GM12865 (cell line): ENCODE data around the gene SLC38A3.
"Not testable (repeated sequence)": the region's sequence is repeated elsewhere in the genome, so short reads cannot be mapped to it uniquely, and the experiment has no call there.

ENCODE experiments used
- DNase-seq: peaks from one replicate; pipeline ENCODE4 v3.0.0; 2010; ENCODE audit warnings: low read depth
- H3K4me3 ChIP-seq: 2 replicates; pipeline ENCODE4 v1.5.1; 2011; ENCODE audit warnings: mild to moderate bottlenecking, low read depth, low read length, control low read depth
- CTCF ChIP-seq: IDR thresholded peaks from 2 replicates; pipeline ENCODE4 v1.5.1; 2011; ENCODE audit warnings: low read length, control low read depth, low read depth, inconsistent platforms; ENCODE audit not compliant: insufficient read depth; ENCODE audit errors: missing control alignments

The SLC38A3 gene

GRCh38 chr3:50242381-50242770 lies 37.3 kb downstream of the SLC38A3 start:
- peak; percentile 51 for DNase-seq

GRCh38 chr3:50242851-50243542 lies 37.9 kb downstream of the SLC38A3 start:
- H3K4me3 ChIP-seq = no peak overlapping the region
- no peak for TF ChIP-seq CTCF
- peak; percentile 58 for DNase-seq

More at GRCh38 chr3:50242381-50242770, 37.3 kb downstream of the SLC38A3 start:
- no peak overlapping the region for H3K4me3 ChIP-seq
- TF ChIP-seq CTCF = no peak

- no peak for DNase-seq
- no peak for TF ChIP-seq CTCF
- no peak overlapping the region for H3K4me3 ChIP-seq
Observed at GRCh38 chr3:50243543-50243895, 38.4 kb downstream of the SLC38A3 start.

- H3K4me3 ChIP-seq, DNase-seq: not testable (repeated sequence)
Observed at GRCh38 chr3:50244813-50245212, 39.7 kb downstream of the SLC38A3 start.

- no peak for DNase-seq
- peak overlapping the region; percentile 55 for H3K4me3 ChIP-seq
- no peak for TF ChIP-seq CTCF
Observed at GRCh38 chr3:50245251-50245745, 40.2 kb downstream of the SLC38A3 start.

- TF ChIP-seq CTCF = peak; percentile 97
- peak; percentile 90 for DNase-seq
- H3K4me3 ChIP-seq = peak overlapping the region; percentile 55
Observed at GRCh38 chr3:50245831-50246516, 40.9 kb downstream of the SLC38A3 start.

- peak; percentile 81 for DNase-seq
- peak overlapping the region; percentile 55 for H3K4me3 ChIP-seq
- no peak for TF ChIP-seq CTCF
Observed at GRCh38 chr3:50246517-50246954, 41.5 kb downstream of the SLC38A3 start.
